Activated naive CD8-positive, alpha-beta T cell (primary cell): Measurements from ENCODE around the gene FAM117B.
"Not testable (repeated sequence)": the region's sequence is repeated elsewhere in the genome, so short reads cannot be mapped to it uniquely, and the experiment has no call there.

Experiments
- H3K27ac Mint-ChIP-seq: one replicate; pipeline ENCODE4 v1.8.0; 2021; ENCODE audit warnings: mixed read lengths
- H3K27me3 Mint-ChIP-seq: one replicate; pipeline ENCODE4 v1.8.0; 2021; ENCODE audit warnings: mixed read lengths
- H3K36me3 Mint-ChIP-seq: one replicate; pipeline ENCODE4 v1.8.0; 2021; ENCODE audit warnings: mixed read lengths
- H3K4me1 Mint-ChIP-seq: one replicate; pipeline ENCODE4 v1.8.0; 2021; ENCODE audit warnings: low read depth, mixed read lengths
- H3K4me3 Mint-ChIP-seq: one replicate; pipeline ENCODE4 v1.8.0; 2021; ENCODE audit warnings: mild to moderate bottlenecking, mixed read lengths
- H3K9me3 Mint-ChIP-seq: one replicate; pipeline ENCODE4 v1.8.0; 2021; ENCODE audit warnings: low read depth, mixed read lengths

FAM117B gene

GRCh38 chr2:202671317-202672035, 36.7 kb downstream of the FAM117B start:
- H3K9me3 Mint-ChIP-seq: no peaks in the 10 kb centered on the region
- H3K4me1 Mint-ChIP-seq: peaks cover 81% of the 10 kb centered on the region
- H3K27me3 Mint-ChIP-seq: no peaks in the 10 kb centered on the region
- peaks cover 7% of the 10 kb centered on the region for H3K36me3 Mint-ChIP-seq
- peak overlapping the region; percentile 68 for H3K27ac Mint-ChIP-seq
- H3K4me3 Mint-ChIP-seq: no peak overlapping the region

- H3K4me3 Mint-ChIP-seq, H3K27me3 Mint-ChIP-seq, H3K36me3 Mint-ChIP-seq, H3K9me3 Mint-ChIP-seq: not testable (repeated sequence)
- H3K27ac Mint-ChIP-seq: peak overlapping the region; percentile 83
- peaks cover 83% of the 10 kb centered on the region for H3K4me1 Mint-ChIP-seq
These were observed 40.3 kb downstream of the FAM117B start for GRCh38 chr2:202675097-202675496.

GRCh38 chr2:202679980-202680379, 45.2 kb downstream of the FAM117B start:
- peaks cover 11% of the 10 kb centered on the region for H3K9me3 Mint-ChIP-seq
- H3K27me3 Mint-ChIP-seq: no peaks in the 10 kb centered on the region
- H3K4me3 Mint-ChIP-seq: no peak overlapping the region
- H3K27ac Mint-ChIP-seq: peak overlapping the region; percentile 78
- H3K36me3 Mint-ChIP-seq: peaks cover 25% of the 10 kb centered on the region
- H3K4me1 Mint-ChIP-seq: peaks cover 54% of the 10 kb centered on the region

- Mint-ChIP-seq H3K9me3 (peaks cover 11% of the 10 kb centered on the region), H3K4me1 (peaks cover 53% of the 10 kb centered on the region), H3K27me3 (no peaks in the 10 kb centered on the region), H3K36me3 (peaks cover 23% of the 10 kb centered on the region), H3K27ac (peak overlapping the region; percentile 78), H3K4me3 (no peak overlapping the region)
These were observed 45.7 kb downstream of the FAM117B start for GRCh38 chr2:202680512-202680911.

GRCh38 chr2:202681688-202682205, 47.0 kb downstream of the FAM117B start:
- peaks cover 11% of the 10 kb centered on the region for H3K9me3 Mint-ChIP-seq
- H3K4me3 Mint-ChIP-seq: no peak overlapping the region
- H3K27me3 Mint-ChIP-seq: no peaks in the 10 kb centered on the region
- H3K27ac Mint-ChIP-seq: peak overlapping the region; percentile 68
- H3K36me3 Mint-ChIP-seq: peaks cover 24% of the 10 kb centered on the region
- peaks cover 49% of the 10 kb centered on the region for H3K4me1 Mint-ChIP-seq

GRCh38 chr2:202682274-202682673, 47.5 kb downstream of the FAM117B start:
- H3K9me3 Mint-ChIP-seq: peaks cover 11% of the 10 kb centered on the region
- H3K27ac Mint-ChIP-seq: peak overlapping the region; percentile 68
- H3K27me3 Mint-ChIP-seq: no peaks in the 10 kb centered on the region
- H3K4me1 Mint-ChIP-seq: peaks cover 51% of the 10 kb centered on the region
- peaks cover 24% of the 10 kb centered on the region for H3K36me3 Mint-ChIP-seq
- no peak overlapping the region for H3K4me3 Mint-ChIP-seq

- Mint-ChIP-seq H3K27ac (peak overlapping the region; percentile 47), H3K27me3 (no peaks in the 10 kb centered on the region), H3K4me1 (peaks cover 53% of the 10 kb centered on the region), H3K4me3 (no peak overlapping the region), H3K36me3 (peaks cover 8% of the 10 kb centered on the region), H3K9me3 (no peaks in the 10 kb centered on the region)
These were observed 52.5 kb downstream of the FAM117B start for GRCh38 chr2:202687276-202687675.

- H3K4me1 Mint-ChIP-seq: peaks cover 65% of the 10 kb centered on the region
- no peaks in the 10 kb centered on the region for H3K9me3 Mint-ChIP-seq
- H3K36me3 Mint-ChIP-seq: peaks cover 4% of the 10 kb centered on the region
- H3K27me3 Mint-ChIP-seq: no peaks in the 10 kb centered on the region
- H3K4me3 Mint-ChIP-seq: no peak overlapping the region
- H3K27ac Mint-ChIP-seq: peak overlapping the region; percentile 72
These were observed 54.7 kb downstream of the FAM117B start for GRCh38 chr2:202689459-202689858.

- H3K9me3 Mint-ChIP-seq: no peaks in the 10 kb centered on the region
- H3K36me3 Mint-ChIP-seq: peaks cover 4% of the 10 kb centered on the region
- peak overlapping the region; percentile 72 for H3K27ac Mint-ChIP-seq
- H3K4me1 Mint-ChIP-seq: peaks cover 70% of the 10 kb centered on the region
- H3K4me3 Mint-ChIP-seq: peak overlapping the region; percentile 62
- no peaks in the 10 kb centered on the region for H3K27me3 Mint-ChIP-seq
These were observed 55.1 kb downstream of the FAM117B start for GRCh38 chr2:202689898-202690297.

GRCh38 chr2:202690321-202690900, 55.6 kb downstream of the FAM117B start:
- Mint-ChIP-seq H3K4me3 (peak overlapping the region; percentile 62), H3K9me3 (no peaks in the 10 kb centered on the region), H3K27ac (peak overlapping the region; percentile 72), H3K4me1 (peaks cover 74% of the 10 kb centered on the region), H3K27me3 (no peaks in the 10 kb centered on the region), H3K36me3 (peaks cover 4% of the 10 kb centered on the region)

GRCh38 chr2:202693503-202693902, 58.7 kb downstream of the FAM117B start:
- peak overlapping the region; percentile 58 for H3K27ac Mint-ChIP-seq
- no peaks in the 10 kb centered on the region for H3K27me3 Mint-ChIP-seq
- no peaks in the 10 kb centered on the region for H3K9me3 Mint-ChIP-seq
- H3K36me3 Mint-ChIP-seq: peaks cover 8% of the 10 kb centered on the region
- H3K4me1 Mint-ChIP-seq: peaks cover 62% of the 10 kb centered on the region
- no peak overlapping the region for H3K4me3 Mint-ChIP-seq

GRCh38 chr2:202695166-202695565, 60.4 kb downstream of the FAM117B start:
- Mint-ChIP-seq H3K4me1 (peaks cover 57% of the 10 kb centered on the region), H3K36me3 (peaks cover 10% of the 10 kb centered on the region), H3K4me3 (no peak overlapping the region), H3K27ac (peak overlapping the region; percentile 76), H3K9me3 (no peaks in the 10 kb centered on the region), H3K27me3 (no peaks in the 10 kb centered on the region)

GRCh38 chr2:202700075-202700901, 65.5 kb downstream of the FAM117B start:
- H3K4me1 Mint-ChIP-seq: peaks cover 57% of the 10 kb centered on the region
- H3K27me3 Mint-ChIP-seq: no peaks in the 10 kb centered on the region
- H3K27ac Mint-ChIP-seq: peak overlapping the region; percentile 91
- peak overlapping the region; percentile 18 for H3K4me3 Mint-ChIP-seq
- H3K9me3 Mint-ChIP-seq: no peaks in the 10 kb centered on the region
- peaks cover 18% of the 10 kb centered on the region for H3K36me3 Mint-ChIP-seq

GRCh38 chr2:202703091-202703490, 68.3 kb downstream of the FAM117B start:
- Mint-ChIP-seq H3K36me3 (peaks cover 13% of the 10 kb centered on the region), H3K27me3 (no peaks in the 10 kb centered on the region), H3K4me3 (peak overlapping the region; percentile 18), H3K9me3 (no peaks in the 10 kb centered on the region), H3K4me1 (peaks cover 68% of the 10 kb centered on the region), H3K27ac (peak overlapping the region; percentile 93)

GRCh38 chr2:202704248-202704647, 69.5 kb downstream of the FAM117B start:
- H3K4me1 Mint-ChIP-seq: peaks cover 72% of the 10 kb centered on the region
- no peak overlapping the region for H3K4me3 Mint-ChIP-seq
- no peaks in the 10 kb centered on the region for H3K9me3 Mint-ChIP-seq
- H3K36me3 Mint-ChIP-seq: peaks cover 17% of the 10 kb centered on the region
- H3K27ac Mint-ChIP-seq: peak overlapping the region; percentile 93
- no peaks in the 10 kb centered on the region for H3K27me3 Mint-ChIP-seq
